Skeletal muscle tissue (tissue), 4 donors: ENCODE results near the gene MARK2. TPM values are rescaled to one million over a fixed set of nuclear protein-coding genes. Genes with fewer than 3 reads are reported as not detected.

Experiments
- H3K27ac ChIP-seq: one replicate; pipeline ENCODE4 v1.7.0; 2013; ENCODE audit warnings: mild to moderate bottlenecking, low read depth, low read length, inconsistent platforms
- H3K27me3 ChIP-seq, 3 donors: one replicate each; pipeline ENCODE4 v1.7.0; 2013; ENCODE audit warnings: low read length in 3 of 3; ENCODE audit not compliant: control insufficient read depth in 3 of 3, insufficient read depth in 3 of 3
- H3K36me3 ChIP-seq, 3 donors: one replicate each; pipeline ENCODE4 v1.7.0; 2013; ENCODE audit warnings: low read length in 3 of 3; ENCODE audit not compliant: control insufficient read depth in 3 of 3, insufficient read depth in 3 of 3
- H3K4me1 ChIP-seq, 3 donors: one replicate each; pipeline ENCODE4 v1.7.0; 2013; ENCODE audit warnings: low read length in 3 of 3, mild to moderate bottlenecking in 3 of 3; ENCODE audit not compliant: control insufficient read depth in 3 of 3, insufficient read depth in 3 of 3
- H3K4me3 ChIP-seq, 3 donors: one replicate each; pipeline ENCODE4 v1.7.0; 2013; ENCODE audit warnings: low read length in 3 of 3
- H3K9ac ChIP-seq, 3 donors: one replicate each; pipeline ENCODE4 v1.7.0; 2013; ENCODE audit warnings: low read length in 3 of 3, mild to moderate bottlenecking in 3 of 3, moderate library complexity in 2 of 3, low read depth in 1 of 3
- H3K9me3 ChIP-seq, 3 donors: one replicate each; pipeline ENCODE4 v1.7.0; 2013; ENCODE audit warnings: low read length in 3 of 3; ENCODE audit not compliant: control insufficient read depth in 3 of 3
- total RNA-seq: library from RNA; depleted of rRNA; stranded (reverse); fragments of >200 nt; gene quantifications from one replicate; pipeline ENCODE4 v1.2.3, GENCODE V29; 2014
- donor health status: Osteomylitis.

The MARK2 gene
- total RNA-seq, 1 donor from 2014 or later = 6.8 TPM

GRCh38 chr11:63903884-63904283 lies 65.0 kb downstream of the MARK2 start:
- Histone ChIP-seq H3K36me3 (peaks cover 63 to 74% (median 68%) of the 10 kb centered on the region in 3 donors), H3K27me3 (no peaks in the 10 kb centered on the region), H3K4me1 (peaks cover 0 to 6% (median 0%) of the 10 kb centered on the region in 3 donors), H3K27ac (no peak overlapping the region), H3K9me3 (no peaks in the 10 kb centered on the region), H3K4me3 (no peak overlapping the region), H3K9ac (no peak overlapping the region)

DNA sequence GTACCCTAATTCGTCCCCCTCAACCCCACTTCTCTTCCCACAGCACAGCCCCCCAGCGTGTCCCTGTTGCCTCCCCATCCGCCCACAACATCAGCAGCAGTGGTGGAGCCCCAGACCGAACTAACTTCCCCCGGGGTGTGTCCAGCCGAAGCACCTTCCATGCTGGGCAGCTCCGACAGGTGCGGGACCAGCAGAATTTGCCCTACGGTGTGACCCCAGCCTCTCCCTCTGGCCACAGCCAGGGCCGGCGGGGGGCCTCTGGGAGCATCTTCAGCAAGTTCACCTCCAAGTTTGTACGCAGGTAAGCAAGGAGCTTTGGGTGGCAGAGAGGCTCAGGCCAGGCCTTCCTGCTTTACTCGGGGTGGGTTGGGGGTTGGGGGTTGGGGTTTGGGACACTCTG lies 65.8 kb downstream of the MARK2 start:
- peaks cover 0 to 6% (median 0%) of the 10 kb centered on the region in 3 donors for H3K4me1 ChIP-seq
- peaks cover 54 to 67% (median 60%) of the 10 kb centered on the region in 3 donors for H3K36me3 ChIP-seq
- H3K9me3 ChIP-seq = no peaks in the 10 kb centered on the region
- no peaks in the 10 kb centered on the region for H3K27me3 ChIP-seq
- H3K27ac ChIP-seq = no peak overlapping the region
- H3K9ac ChIP-seq = no peak overlapping the region
- H3K4me3 ChIP-seq = no peak overlapping the region

DNA sequence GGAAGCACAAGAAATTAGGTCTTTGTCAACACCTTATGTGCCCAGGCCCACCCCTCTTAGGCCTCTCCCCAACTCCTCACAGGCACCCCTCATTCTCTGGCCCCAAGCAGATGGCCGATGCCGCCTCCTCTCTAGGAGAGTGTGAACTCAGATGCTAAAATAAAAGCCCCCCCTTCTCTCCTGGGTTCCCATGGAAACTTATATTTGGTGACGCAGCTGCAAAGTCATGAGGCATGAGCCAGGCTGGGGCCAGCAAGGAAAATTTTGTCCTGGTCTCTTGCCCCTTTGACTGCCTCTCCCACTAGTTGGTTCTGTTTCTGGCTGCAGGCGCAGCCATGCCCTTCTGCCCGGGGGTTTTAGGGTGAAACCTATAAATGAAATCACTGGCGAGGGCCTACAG lies 66.3 kb downstream of the MARK2 start:
- Histone ChIP-seq H3K27ac (no peak overlapping the region), H3K9me3 (no peaks in the 10 kb centered on the region), H3K27me3 (no peaks in the 10 kb centered on the region), H3K36me3 (peaks cover 50 to 63% (median 56%) of the 10 kb centered on the region in 3 donors), H3K4me1 (peaks cover 0 to 6% (median 0%) of the 10 kb centered on the region in 3 donors), H3K4me3 (no peak overlapping the region), H3K9ac (no peak overlapping the region)

GRCh38 chr11:63906087-63906486 lies 67.2 kb downstream of the MARK2 start:
- Histone ChIP-seq H3K36me3 (peaks cover 41 to 54% (median 47%) of the 10 kb centered on the region in 3 donors), H3K4me1 (peaks cover 0 to 6% (median 0%) of the 10 kb centered on the region in 3 donors), H3K27me3 (no peaks in the 10 kb centered on the region)

DNA sequence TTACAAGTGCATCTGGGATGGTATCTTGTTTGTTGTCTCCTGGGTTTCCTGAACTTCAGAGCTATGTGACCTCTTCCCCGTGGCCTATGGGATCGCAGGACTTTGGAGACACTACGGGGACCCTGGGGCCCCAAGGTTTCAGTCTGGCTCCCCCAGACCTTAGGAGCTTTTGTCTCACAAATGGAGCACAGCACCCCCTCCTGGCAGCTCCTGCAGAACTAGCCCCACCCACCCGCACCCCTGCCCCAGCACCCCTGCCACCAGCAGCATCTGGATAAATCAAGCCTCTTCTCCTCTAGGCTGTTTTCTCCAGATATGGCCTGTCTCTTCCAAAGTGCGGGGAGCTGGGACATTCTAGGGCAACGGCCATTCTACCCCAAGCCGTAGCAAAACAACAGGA lies 67.7 kb downstream of the MARK2 start:
- Histone ChIP-seq H3K27me3 (no peaks in the 10 kb centered on the region), H3K9ac (no peak overlapping the region), H3K9me3 (no peaks in the 10 kb centered on the region), H3K36me3 (peaks cover 38 to 53% (median 44%) of the 10 kb centered on the region in 3 donors), H3K27ac (no peak overlapping the region), H3K4me3 (no peak overlapping the region), H3K4me1 (peaks cover 0 to 6% (median 0%) of the 10 kb centered on the region in 3 donors)

More at GRCh38 chr11:63906087-63906486, 67.2 kb downstream of the MARK2 start:
- Histone ChIP-seq H3K9me3 (no peaks in the 10 kb centered on the region), H3K9ac (no peak overlapping the region), H3K4me3 (no peak overlapping the region), H3K27ac (no peak overlapping the region)

DNA sequence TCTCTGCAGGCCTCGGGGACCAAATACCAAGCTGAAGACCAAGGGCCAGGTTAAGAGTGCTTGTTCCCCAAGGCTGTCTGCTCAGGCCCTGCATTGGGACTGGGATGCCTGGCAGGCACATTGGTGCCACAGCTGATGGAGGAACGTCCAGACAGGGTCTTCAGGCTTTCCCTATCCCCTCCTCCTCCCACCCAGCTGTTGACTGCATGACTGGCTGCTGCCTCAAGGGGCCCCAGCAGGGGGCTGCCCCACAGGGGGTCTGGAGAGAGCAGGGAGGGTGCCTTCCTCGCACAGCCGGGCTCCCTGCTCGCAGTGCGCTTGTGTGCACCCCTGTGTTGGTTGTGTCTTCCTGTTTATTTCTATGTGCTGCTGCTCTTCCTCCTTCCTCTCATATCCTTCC lies 68.2 kb downstream of the MARK2 start:
- Histone ChIP-seq H3K27ac (no peak overlapping the region), H3K4me3 (no peak overlapping the region), H3K9ac (no peak overlapping the region), H3K9me3 (no peaks in the 10 kb centered on the region), H3K36me3 (peaks cover 33 to 48% (median 39%) of the 10 kb centered on the region in 3 donors), H3K27me3 (no peaks in the 10 kb centered on the region), H3K4me1 (peaks cover 0 to 6% (median 0%) of the 10 kb centered on the region in 3 donors)

GRCh38 chr11:63907808-63908530 lies 69.1 kb downstream of the MARK2 start:
- no peaks in the 10 kb centered on the region for H3K9me3 ChIP-seq
- peaks cover 24 to 39% (median 30%) of the 10 kb centered on the region in 3 donors for H3K36me3 ChIP-seq
- H3K4me3 ChIP-seq = no peak overlapping the region
- H3K27ac ChIP-seq = no peak overlapping the region
- no peaks in the 10 kb centered on the region for H3K27me3 ChIP-seq
- no peak overlapping the region for H3K9ac ChIP-seq
- peaks cover 0 to 6% (median 0%) of the 10 kb centered on the region in 3 donors for H3K4me1 ChIP-seq

- no peak overlapping the region for H3K9ac ChIP-seq
- peaks cover 0 to 6% (median 0%) of the 10 kb centered on the region in 3 donors for H3K4me1 ChIP-seq
- no peaks in the 10 kb centered on the region for H3K27me3 ChIP-seq
- H3K27ac ChIP-seq = no peak overlapping the region
- H3K36me3 ChIP-seq = peaks cover 16 to 31% (median 22%) of the 10 kb centered on the region in 3 donors
- no peak overlapping the region for H3K4me3 ChIP-seq
- H3K9me3 ChIP-seq = no peaks in the 10 kb centered on the region
Observed at GRCh38 chr11:63908631-63909401, 69.9 kb downstream of the MARK2 start.

- Histone ChIP-seq H3K9ac (no peak overlapping the region), H3K4me3 (no peak overlapping the region), H3K4me1 (peaks cover 0 to 6% (median 0%) of the 10 kb centered on the region in 3 donors), H3K36me3 (peaks cover 7 to 21% (median 15%) of the 10 kb centered on the region in 3 donors), H3K9me3 (no peaks in the 10 kb centered on the region), H3K27me3 (no peaks in the 10 kb centered on the region), H3K27ac (no peak overlapping the region)
Observed at GRCh38 chr11:63909591-63910506, 70.9 kb downstream of the MARK2 start.
